Measurements from ENCODE around the gene CRB3.

The CRB3 gene

DNA sequence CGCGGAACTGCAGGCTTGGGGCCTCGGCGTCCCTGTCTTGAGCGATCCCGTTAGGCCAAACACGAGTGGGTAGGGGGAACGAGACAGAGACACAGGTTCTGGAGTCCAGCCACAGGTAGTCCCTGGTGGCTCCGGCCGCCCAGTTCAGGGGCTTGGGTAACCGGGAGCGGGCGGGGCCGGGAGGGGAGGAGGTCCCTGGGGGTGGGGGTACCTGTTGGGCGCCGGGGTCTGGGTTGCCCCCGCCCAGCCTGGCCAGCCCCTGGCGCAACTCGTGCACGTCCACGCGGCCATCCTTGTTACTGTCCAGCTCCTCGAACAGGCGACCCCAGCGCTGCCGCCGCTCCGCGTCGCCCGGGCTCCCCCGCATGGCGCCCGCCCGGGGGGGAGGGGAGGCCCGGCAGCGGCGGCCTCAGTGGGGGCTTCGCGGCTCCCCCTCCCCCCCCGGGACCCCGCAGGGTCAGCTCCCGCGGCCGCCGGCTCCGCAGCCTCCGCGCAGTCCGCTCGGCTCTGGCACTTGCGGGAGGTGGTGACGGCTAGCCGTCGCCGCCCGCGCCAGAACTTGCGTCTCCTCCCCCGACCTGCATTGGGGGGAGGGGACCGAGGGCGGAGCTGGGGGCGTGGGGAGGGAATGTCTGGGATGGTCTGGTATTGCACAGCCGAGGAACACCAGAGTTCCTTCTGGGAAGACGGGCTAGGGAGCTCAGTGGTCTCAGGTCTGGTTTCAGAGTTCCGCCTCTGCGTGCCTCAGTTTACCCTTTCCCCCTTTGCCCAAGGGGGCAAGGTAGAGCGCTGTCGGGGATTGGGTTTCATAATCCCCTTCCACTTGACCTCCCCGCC is 4.6 kb upstream of the CRB3 start, which contains the start of gene SLC25A23:
SLC25A23 (minus strand) TSS at position 531 of the 837 bp plus-strand sequence; CDS start at position 367, 164 bp downstream.
- TF ChIP-seq CTCF (IDR thresholded peaks at IDR 0.05; ENCODE audit: insufficient read depth, low read length, poor library complexity, severe bottlenecking) = no peak
- no peak for TF ChIP-seq EZH2phosphoT487 (conservative IDR thresholded peaks at IDR 0.05; ENCODE audit: low read length)
- H3K4me2 ChIP-seq (ENCODE audit: low read depth, low read length, poor library complexity, severe bottlenecking) = peak within 1 kb of the TSS; percentile 74
- H3K4me3 ChIP-seq (ENCODE audit: insufficient read depth, low read length, poor library complexity, severe bottlenecking) = peak within 1 kb of the TSS; percentile 54
- H3K27ac ChIP-seq (ENCODE audit: low read depth, low read length) = peak within 1 kb of the TSS; percentile 60
- H2AFZ ChIP-seq (ENCODE audit: low read depth, low read length, severe bottlenecking) = peak within 1 kb of the TSS; percentile 85
- no peaks in the 10 kb centered on the region for H3K9me2 ChIP-seq (replicated peaks; ENCODE audit: insufficient read depth, low read length)
- H3K36me3 ChIP-seq (ENCODE audit: low read length) = peaks cover under 1% of the 10 kb centered on the region; the same call in 1 of the 2 replicates
- no peaks in the 10 kb centered on the region for H3K79me2 ChIP-seq (ENCODE audit: insufficient read depth, low read length)
- H3K9ac ChIP-seq (ENCODE audit: low read length) = peak within 1 kb of the TSS; percentile 68
- no peaks in the 10 kb centered on the region for H3F3A ChIP-seq (ENCODE audit: insufficient read depth)
- H4K20me1 ChIP-seq (ENCODE audit: low read depth, low read length) = no peaks in the 10 kb centered on the region
- no peaks in the 10 kb centered on the region for H3K27me3 ChIP-seq (ENCODE audit: low read length)
- H3K9me3 ChIP-seq (ENCODE audit: insufficient read depth, low read length) = no peaks in the 10 kb centered on the region

GRCh38 chr19:6460099-6460884 is 3.8 kb upstream of the CRB3 start:
- TF ChIP-seq CTCF (IDR thresholded peaks at IDR 0.05; ENCODE audit: insufficient read depth, low read length, poor library complexity, severe bottlenecking) (peak; percentile 9), EZH2phosphoT487 (conservative IDR thresholded peaks at IDR 0.05; ENCODE audit: low read length) (no peak)
- Histone ChIP-seq H3K4me2 (ENCODE audit: low read depth, low read length, poor library complexity, severe bottlenecking) (peak overlapping the region; percentile 74), H3K27ac (ENCODE audit: low read depth, low read length) (peak overlapping the region; percentile 60), H3K9ac (ENCODE audit: low read length) (peak overlapping the region; percentile 68), H3K4me3 (ENCODE audit: insufficient read depth, low read length, poor library complexity, severe bottlenecking) (peak overlapping the region; percentile 54), H3K9me2 (replicated peaks; ENCODE audit: insufficient read depth, low read length) (no peaks in the 10 kb centered on the region), H3K79me2 (ENCODE audit: insufficient read depth, low read length) (no peaks in the 10 kb centered on the region), H3K36me3 (ENCODE audit: low read length) (no peaks in the 10 kb centered on the region), H3F3A (ENCODE audit: insufficient read depth) (no peaks in the 10 kb centered on the region), H4K20me1 (ENCODE audit: low read depth, low read length) (no peaks in the 10 kb centered on the region), H2AFZ (ENCODE audit: low read depth, low read length, severe bottlenecking) (peak overlapping the region; percentile 85), H3K27me3 (ENCODE audit: low read length) (no peaks in the 10 kb centered on the region), H3K9me3 (ENCODE audit: insufficient read depth, low read length) (no peaks in the 10 kb centered on the region)

DNA sequence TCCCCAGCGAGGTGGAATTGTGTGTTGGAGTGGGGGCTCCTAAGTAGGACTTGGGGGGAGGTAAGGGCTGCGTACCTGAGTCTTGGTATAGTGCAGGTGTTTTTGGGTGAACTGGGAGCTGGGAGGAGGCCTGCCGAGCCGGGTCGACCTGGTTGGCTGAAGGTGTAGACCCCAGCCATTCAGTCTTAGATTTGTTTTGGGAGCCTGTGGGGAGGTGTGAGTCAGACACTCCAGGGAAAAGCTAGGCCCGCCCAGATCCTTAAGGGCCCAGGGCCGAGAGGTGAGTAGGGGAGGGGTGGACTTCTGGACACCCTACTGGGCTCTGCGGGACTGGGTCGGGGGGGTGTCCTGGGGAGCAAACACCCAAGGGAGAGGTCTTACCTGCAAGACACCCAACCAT is 935 bp downstream of the CRB3 start:
- Histone ChIP-seq H3K27me3 (ENCODE audit: low read length) (no peaks in the 10 kb centered on the region), H3K9me3 (ENCODE audit: insufficient read depth, low read length) (no peaks in the 10 kb centered on the region), H3K4me3 (ENCODE audit: insufficient read depth, low read length, poor library complexity, severe bottlenecking) (no peak overlapping the region), H2AFZ (ENCODE audit: low read depth, low read length, severe bottlenecking) (no peak overlapping the region), H3K9ac (ENCODE audit: low read length) (no peak overlapping the region), H3K27ac (ENCODE audit: low read depth, low read length) (no peak overlapping the region), H3K79me2 (ENCODE audit: insufficient read depth, low read length) (no peaks in the 10 kb centered on the region), H3K9me2 (replicated peaks; ENCODE audit: insufficient read depth, low read length) (no peaks in the 10 kb centered on the region), H4K20me1 (ENCODE audit: low read depth, low read length) (no peaks in the 10 kb centered on the region), H3F3A (ENCODE audit: insufficient read depth) (no peaks in the 10 kb centered on the region), H3K36me3 (ENCODE audit: low read length) (no peaks in the 10 kb centered on the region), H3K4me2 (ENCODE audit: low read depth, low read length, poor library complexity, severe bottlenecking) (peak overlapping the region; percentile 10)
- TF ChIP-seq EZH2phosphoT487 (conservative IDR thresholded peaks at IDR 0.05; ENCODE audit: low read length) (no peak), CTCF (IDR thresholded peaks at IDR 0.05; ENCODE audit: insufficient read depth, low read length, poor library complexity, severe bottlenecking) (no peak)
